ENCODE measurements around the gene GPD2.

GPD2 gene

DNA sequence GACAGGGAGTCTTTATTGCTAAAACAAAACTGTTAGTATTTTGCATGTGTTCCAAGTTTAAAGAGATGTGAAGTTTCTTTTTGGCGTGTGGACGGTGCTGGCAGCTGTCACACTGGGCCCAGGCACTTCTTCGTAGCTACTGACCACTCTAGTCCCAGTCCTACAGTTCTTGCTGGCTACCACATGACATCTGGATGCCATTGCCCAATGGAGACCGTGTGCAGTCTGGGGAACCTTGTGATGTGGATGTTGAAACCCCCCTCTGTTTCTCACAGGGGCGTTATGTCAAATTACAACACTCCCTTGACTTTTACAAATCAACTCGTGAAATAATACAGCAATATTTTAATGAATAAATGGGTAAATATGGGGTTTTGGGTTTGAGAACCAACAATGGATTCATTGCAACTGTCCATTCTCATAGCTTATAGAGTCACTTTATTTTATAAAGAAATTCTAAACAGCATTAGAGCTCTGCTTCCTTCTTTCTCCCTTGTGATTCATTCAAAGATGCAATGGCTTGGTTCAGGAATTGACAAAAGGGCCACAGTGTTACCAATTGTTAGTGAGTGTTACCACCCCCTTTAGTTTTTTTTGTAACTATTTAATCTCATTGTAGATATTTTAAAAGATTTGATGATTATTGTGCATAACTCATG is 1.2 kb downstream of the GPD2 start:
- DNase-seq, result no peak

- no peak for DNase-seq
These were observed 1.8 kb downstream of the GPD2 start for GRCh38 chr2:156437931-156438410.

GRCh38 chr2:156443089-156443488 is 6.9 kb downstream of the GPD2 start:
- no peak for DNase-seq

GRCh38 chr2:156445296-156446220 is 9.4 kb downstream of the GPD2 start:
- DNase-seq, result no peak

DNA sequence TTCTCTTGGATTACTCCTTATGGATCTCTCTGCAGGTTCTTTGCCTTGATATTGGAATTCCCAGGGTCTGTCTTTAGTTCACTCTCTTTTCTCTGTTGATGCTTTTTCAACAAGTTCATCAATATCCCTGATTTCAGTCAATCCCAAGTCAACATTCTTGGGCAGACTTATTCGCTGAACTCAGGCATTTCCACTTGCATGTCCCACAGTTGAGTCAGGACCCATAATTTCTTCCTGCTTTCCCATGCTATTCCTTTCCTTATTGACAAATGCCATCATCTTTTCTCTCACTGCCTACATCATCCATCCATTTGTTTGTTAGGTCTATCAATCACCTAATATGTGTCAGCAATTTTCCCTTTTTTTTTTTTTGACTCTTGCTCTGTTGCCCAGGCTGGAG is 11.6 kb downstream of the GPD2 start:
- no peak for DNase-seq

GRCh38 chr2:156448766-156449165 is 12.6 kb downstream of the GPD2 start:
- no peak for DNase-seq

DNA sequence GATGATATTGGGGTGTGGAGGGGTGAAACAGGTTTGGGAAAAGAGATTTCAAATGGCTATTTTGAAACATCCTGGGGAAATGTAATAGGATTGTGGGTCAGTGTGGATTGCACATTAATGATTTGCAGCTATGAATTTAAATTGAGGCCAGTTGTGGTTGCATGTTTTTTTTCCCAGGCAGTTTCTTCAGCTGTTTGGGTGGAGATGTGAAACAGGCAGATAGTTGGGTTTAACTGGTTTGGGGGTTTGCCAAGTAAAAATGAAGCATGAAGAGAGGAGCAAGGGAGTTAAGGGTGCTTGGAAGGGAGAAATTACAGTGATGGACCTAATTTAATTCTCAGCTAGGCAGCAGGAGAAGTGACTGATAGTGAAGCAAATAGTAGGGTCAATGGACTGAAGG is 16.8 kb downstream of the GPD2 start:
- DNase-seq, result no peak

- no peak for DNase-seq
These were observed 19.3 kb downstream of the GPD2 start for GRCh38 chr2:156455361-156455975.

- no peak for DNase-seq
These were observed 20.4 kb downstream of the GPD2 start for GRCh38 chr2:156456616-156457015.

- no peak for DNase-seq
These were observed 21.6 kb downstream of the GPD2 start for GRCh38 chr2:156457523-156458517.

DNA sequence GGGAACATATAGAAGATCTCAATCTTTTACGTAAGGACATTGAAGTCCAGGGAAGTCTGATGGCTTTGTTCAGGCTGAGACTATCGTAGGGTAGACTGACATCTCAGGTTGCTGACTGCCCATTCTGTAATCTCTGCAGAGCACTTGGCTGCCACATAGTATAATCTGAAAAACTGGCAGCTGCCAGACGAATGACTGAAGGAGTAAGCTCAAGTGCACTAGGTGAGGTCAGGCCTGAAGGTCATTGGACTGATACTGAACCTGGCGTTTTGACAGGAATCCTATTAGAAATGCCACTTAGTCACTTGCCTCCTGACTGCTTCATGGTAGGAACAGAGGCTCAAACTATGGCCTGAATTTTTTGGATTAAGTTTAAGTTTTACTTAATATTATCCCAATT is 23.5 kb downstream of the GPD2 start:
- no peak for DNase-seq

GRCh38 chr2:156464106-156464505 is 27.9 kb downstream of the GPD2 start:
- no peak for DNase-seq

DNA sequence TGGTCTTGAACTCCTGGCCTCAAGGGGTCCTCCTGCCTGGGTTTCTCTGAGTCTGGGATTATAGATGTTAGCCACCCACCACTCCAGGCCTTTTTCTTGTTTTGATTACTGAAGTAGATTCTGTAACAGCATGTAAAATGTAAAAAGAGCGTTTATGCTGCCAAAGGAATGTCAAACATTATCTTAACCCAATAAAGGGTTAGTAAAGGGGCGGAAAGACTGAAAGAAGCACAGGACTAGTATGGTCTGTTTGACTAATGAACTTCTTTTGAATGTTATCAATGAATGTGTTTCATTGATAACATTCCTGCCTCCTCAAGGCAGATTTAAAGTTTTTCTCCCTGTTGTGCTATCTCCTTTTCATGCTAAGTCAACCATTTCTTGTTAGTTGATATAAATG is 29.4 kb downstream of the GPD2 start:
- no peak for DNase-seq

GRCh38 chr2:156466739-156467405 is 30.7 kb downstream of the GPD2 start:
- no peak for DNase-seq

DNA sequence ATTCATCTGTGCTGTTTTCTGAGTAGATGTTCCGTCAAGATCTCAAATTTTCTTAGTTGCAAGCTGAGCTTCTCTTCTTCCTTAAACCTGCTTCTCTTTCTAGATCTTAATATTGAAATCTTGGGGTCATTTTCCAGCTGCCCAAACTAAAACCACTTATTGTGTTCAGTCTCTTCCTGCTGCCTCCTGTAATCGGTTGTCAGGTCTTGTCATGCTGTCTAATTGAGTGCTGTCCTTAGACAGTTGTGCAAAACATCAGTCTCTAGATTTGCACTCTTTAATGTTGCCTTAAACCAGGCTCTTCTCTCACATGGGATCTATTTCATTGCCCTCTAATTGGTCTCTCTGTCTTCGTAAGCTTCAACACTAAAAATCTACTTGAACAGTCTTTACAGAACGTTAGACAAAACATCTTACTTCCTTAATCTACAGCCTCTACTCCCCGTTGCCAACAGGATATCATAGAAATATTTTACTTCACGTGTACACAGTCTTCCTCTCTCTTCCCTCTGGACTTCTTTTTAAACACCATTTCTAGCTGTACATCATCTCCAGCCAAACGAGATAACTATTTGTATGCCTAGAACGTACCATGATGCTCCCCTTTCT is 34.9 kb downstream of the GPD2 start:
- no peak for DNase-seq

- no peak for DNase-seq
These were observed 35.6 kb downstream of the GPD2 start for GRCh38 chr2:156471762-156472161.

DNA sequence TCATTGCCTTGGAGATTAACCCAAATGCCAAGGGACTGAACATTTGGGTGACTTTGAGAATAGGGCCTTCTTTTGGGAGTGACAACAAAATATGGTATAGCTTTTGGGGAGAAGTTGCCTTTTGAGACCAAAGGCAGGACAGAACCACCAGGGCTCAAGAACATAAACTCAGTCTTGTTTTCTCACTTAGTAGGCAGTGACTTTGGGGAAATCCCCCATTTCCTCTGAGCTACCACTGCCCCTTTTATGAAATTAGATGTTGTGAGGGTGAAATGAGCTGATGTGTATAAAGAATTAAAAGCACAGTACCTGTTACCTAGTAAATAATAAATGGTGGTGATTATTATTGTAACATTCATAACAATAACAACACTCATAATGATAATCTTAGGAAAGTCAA is 36.5 kb downstream of the GPD2 start:
- DNase-seq, result no peak

GRCh38 chr2:156473445-156473844 is 37.3 kb downstream of the GPD2 start:
- DNase-seq, result no peak

DNA sequence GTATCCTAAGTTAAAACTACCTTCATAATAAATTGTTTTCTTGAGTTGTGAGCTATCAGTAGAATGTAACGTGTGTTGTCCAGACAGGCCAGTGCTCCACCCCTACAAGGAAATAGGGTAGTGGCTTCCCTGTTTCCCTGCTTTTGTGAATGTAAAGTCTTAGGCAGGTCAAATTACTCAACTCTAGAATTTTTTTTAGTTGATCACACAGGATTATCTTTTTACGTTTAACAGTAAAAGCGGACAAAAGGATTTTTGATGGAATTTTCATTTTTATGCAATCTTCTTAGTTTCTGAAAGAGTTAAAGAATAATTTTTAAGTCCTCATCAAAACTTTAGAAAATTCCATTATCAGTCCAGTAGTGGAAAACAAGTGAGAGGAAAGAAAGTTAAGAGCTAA is 38.2 kb downstream of the GPD2 start:
- no peak for DNase-seq

DNA sequence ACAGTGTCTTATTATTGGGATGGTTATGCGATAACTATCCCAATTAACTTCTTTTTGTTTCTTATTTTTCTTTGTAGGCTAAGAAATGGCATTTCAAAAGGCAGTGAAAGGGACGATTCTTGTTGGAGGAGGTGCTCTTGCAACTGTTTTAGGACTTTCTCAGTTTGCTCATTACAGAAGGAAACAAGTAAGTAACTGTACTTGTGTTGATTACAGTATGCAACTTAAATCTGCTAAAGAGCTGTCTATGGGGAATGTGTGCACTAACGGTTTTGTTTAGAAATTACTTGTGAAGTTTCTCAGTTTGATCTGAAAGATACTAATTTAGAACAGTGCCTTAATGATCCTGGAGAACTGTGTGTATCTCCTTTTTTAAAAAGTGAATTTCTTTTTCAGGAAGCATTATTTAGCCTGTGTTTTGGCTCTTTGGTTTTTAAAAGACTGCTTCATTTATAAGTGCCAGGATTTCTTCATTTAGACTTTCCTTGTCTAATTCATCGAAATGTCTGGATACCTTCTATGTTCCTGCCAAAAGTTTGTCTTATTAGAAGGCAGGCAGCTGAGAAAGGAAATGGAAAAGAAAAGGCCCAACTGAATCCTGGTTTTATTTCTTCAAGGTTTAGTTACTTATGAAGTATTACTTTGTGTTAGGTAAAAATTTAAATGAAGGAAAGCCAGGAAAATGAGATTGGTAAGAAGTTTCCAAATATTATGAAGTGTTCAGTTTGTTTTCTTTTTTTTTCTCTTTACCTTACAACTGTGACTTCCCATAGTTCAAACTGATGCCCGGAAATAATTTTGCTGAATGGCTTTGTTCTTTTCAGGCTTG is 40.1 kb downstream of the GPD2 start:
- DNase-seq, result no peak

DNA sequence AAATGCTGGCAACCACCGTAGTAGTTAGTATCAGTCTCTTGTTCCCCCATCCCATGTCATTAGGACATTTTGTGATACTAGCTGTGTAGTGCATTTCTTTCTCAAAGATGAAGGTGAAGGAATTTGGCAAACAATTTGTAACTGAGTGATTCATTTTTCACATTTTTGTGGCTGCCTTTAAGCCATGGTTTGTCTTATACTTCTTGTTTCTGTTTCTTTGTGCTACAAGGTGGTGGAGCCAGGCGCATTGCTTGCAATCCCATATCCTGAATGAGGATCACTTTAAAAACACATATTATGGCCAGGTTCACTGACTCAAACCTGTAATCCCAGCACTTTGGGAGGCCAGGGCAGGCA is 40.6 kb downstream of the GPD2 start:
- DNase-seq, result no peak

Measured in NCI-H524 treated with DMSO at 0.1 percent for 48 hours (cell line).